ENCODE results near the gene POU6F2. TPM values are rescaled to one million over a fixed set of nuclear protein-coding genes. Genes with fewer than 3 reads are reported as not detected.

POU6F2 gene, protein sequence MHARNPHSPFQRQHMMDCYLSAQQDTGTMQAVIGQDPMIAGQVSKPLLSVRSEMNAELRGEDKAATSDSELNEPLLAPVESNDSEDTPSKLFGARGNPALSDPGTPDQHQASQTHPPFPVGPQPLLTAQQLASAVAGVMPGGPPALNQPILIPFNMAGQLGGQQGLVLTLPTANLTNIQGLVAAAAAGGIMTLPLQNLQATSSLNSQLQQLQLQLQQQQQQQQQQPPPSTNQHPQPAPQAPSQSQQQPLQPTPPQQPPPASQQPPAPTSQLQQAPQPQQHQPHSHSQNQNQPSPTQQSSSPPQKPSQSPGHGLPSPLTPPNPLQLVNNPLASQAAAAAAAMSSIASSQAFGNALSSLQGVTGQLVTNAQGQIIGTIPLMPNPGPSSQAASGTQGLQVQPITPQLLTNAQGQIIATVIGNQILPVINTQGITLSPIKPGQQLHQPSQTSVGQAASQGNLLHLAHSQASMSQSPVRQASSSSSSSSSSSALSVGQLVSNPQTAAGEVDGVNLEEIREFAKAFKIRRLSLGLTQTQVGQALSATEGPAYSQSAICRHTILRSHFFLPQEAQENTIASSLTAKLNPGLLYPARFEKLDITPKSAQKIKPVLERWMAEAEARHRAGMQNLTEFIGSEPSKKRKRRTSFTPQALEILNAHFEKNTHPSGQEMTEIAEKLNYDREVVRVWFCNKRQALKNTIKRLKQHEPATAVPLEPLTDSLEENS
- 0.54 and 0.64 TPM in 2 replicates for total RNA-seq (2022)
- Bru-seq, nascent RNA: percentile 25 among the genes with signal in this experiment
- percentile 16 among the genes with signal in this experiment for BruChase-seq, experiment 1, labeled RNA remaining after a 6-hour chase
- BruChase-seq, experiment 2, labeled RNA remaining after a 2-hour chase: percentile 17 among the genes with signal in this experiment
- long read RNA-seq: 0 reads

DNA sequence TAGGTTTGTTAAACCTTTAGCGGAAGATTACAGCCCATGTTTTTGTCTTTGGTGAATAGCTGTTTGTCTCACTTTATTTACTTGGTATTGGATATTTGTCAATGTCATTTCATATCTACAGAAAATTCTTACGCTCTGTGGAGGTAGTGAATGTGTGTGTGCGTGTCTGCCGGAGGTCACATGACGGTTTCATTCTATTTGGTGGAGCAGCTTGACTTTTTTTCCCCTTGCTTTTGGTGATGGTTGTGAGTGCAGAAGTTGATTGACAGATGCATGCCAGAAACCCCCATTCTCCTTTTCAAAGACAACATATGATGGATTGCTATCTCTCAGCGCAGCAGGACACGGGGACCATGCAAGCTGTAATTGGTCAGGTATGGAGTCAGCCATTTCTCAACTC, at the start of gene POU6F2:
TSS of gene POU6F2 (plus strand) at position 225 of the 400 bp plus-strand sequence. CDS start at position 270, 45 bp downstream.
- no peaks in the 10 kb centered on the region for H3K36me3 Mint-ChIP-seq (ENCODE audit: insufficient read depth, unreplicated experiment)
- CTCF ChIA-PET: no interaction called here
- H3K4me3 Mint-ChIP-seq (ENCODE audit: low read depth, unreplicated experiment): peak within 1 kb of the TSS; percentile 55
- H3K27me3 Mint-ChIP-seq (ENCODE audit: unreplicated experiment): no peaks in the 10 kb centered on the region
- peaks cover 16% of the 10 kb centered on the region for H3K4me1 Mint-ChIP-seq (ENCODE audit: low read depth, unreplicated experiment)
- BruUV-seq (replicated peaks): no TSS peak
- peaks cover 5% of the 10 kb centered on the region for H3K9me3 Mint-ChIP-seq (ENCODE audit: low read depth, unreplicated experiment)
- TF ChIP-seq, protein P1, sequence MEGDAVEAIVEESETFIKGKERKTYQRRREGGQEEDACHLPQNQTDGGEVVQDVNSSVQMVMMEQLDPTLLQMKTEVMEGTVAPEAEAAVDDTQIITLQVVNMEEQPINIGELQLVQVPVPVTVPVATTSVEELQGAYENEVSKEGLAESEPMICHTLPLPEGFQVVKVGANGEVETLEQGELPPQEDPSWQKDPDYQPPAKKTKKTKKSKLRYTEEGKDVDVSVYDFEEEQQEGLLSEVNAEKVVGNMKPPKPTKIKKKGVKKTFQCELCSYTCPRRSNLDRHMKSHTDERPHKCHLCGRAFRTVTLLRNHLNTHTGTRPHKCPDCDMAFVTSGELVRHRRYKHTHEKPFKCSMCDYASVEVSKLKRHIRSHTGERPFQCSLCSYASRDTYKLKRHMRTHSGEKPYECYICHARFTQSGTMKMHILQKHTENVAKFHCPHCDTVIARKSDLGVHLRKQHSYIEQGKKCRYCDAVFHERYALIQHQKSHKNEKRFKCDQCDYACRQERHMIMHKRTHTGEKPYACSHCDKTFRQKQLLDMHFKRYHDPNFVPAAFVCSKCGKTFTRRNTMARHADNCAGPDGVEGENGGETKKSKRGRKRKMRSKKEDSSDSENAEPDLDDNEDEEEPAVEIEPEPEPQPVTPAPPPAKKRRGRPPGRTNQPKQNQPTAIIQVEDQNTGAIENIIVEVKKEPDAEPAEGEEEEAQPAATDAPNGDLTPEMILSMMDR (IDR thresholded peaks at IDR 0.05; ENCODE audit: unreplicated experiment): no peak
- no peak for DNase-seq
- H3K27ac Mint-ChIP-seq (ENCODE audit: unreplicated experiment): no peak within 1 kb of the TSS
- intact Hi-C loops (cut with micrococcal nuclease; ENCODE audit: unreplicated experiment): no loop called here

DNA sequence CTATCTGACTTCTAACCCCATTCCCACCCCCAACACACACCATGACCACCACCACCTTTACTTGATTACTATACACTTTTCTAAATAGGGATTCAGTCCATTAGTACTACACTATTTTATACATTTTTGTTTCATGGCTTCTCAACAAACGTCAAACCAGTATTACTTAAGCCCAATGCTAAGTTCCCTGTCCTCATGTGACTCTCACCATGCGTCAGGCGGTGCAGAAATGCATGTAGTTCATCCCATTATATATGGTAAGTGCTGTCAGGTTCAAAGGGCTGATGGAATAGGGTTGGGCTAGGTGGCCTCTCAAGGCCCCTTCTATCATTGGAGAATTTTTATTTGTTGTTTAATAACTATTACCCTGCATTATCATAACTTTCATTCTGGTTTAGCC, 49.2 kb upstream of the POU6F2 start:
- no peak for DNase-seq
- Mint-ChIP-seq H3K36me3 (ENCODE audit: insufficient read depth, unreplicated experiment) (peaks cover 11% of the 10 kb centered on the region), H3K27ac (ENCODE audit: unreplicated experiment) (peak overlapping the region; percentile 84), H3K4me3 (ENCODE audit: low read depth, unreplicated experiment) (no peak overlapping the region), H3K27me3 (ENCODE audit: unreplicated experiment) (no peaks in the 10 kb centered on the region), H3K4me1 (ENCODE audit: low read depth, unreplicated experiment) (peaks cover 49% of the 10 kb centered on the region), H3K9me3 (ENCODE audit: low read depth, unreplicated experiment) (no peaks in the 10 kb centered on the region)
- intact Hi-C loops (cut with micrococcal nuclease; ENCODE audit: unreplicated experiment): no loop called here
- TF ChIP-seq, protein P1 (IDR thresholded peaks at IDR 0.05; ENCODE audit: unreplicated experiment): no peak
- BruUV-seq (replicated peaks): no TSS peak
- CTCF ChIA-PET: no interaction called here

DNA sequence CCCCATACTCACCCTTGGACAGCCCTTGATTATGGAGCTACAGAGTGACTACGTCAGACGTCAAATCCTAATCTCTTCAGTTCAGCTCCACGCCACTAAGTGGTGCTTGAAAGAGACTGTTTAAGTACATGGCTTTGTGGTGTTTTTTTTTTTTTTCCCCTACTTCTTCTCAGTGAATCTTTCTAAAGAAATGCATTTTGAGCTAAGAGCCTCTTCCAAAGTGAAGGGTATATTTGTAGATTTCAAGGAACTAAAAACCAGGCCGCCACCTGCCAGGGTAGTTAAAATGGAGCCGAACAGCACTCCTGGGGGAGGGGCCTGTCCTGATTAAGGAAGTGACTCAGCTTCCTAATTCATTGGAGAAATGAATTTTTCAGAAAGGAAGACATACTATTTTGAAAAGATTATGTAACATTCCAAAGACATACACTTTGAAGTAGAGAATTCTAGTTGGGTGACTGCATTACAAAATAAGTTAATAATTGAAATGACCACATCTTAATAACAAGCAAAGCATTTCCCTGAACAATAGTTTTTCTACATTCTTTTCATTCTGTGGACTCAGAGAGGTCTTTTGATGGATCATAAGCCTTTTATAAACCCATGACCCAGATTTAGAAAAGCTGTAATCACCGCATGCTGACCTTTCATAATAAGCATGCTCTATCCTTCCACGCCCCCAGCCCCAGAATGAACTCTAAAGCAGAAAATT, 48.1 kb upstream of the POU6F2 start:
- CTCF ChIA-PET: interaction anchor here (0.6 to 1.8 kb wide), 9 partner anchors 15 to 604 kb away, joined by 3 to 11 read pairs (median 4); partner anchors contain the start of gene VPS41
- no TSS peak for BruUV-seq (replicated peaks)

More for the DNA sequence above, 48.1 kb upstream of the POU6F2 start:
- TF ChIP-seq, protein P1 (IDR thresholded peaks at IDR 0.05; ENCODE audit: unreplicated experiment): peak; percentile 23
- peak overlapping the region; percentile 8 for H3K4me3 Mint-ChIP-seq (ENCODE audit: low read depth, unreplicated experiment)
- peak; percentile 84 for DNase-seq
- peaks cover 11% of the 10 kb centered on the region for H3K36me3 Mint-ChIP-seq (ENCODE audit: insufficient read depth, unreplicated experiment)
- peak overlapping the region; percentile 84 for H3K27ac Mint-ChIP-seq (ENCODE audit: unreplicated experiment)
- intact Hi-C loops (cut with micrococcal nuclease; ENCODE audit: unreplicated experiment): loop anchor here (1.0 to 5.0 kb wide), 4 partner anchors 66 to 423 kb away; no protein-coding TSS in a partner anchor
- H3K9me3 Mint-ChIP-seq (ENCODE audit: low read depth, unreplicated experiment): no peaks in the 10 kb centered on the region
- peaks cover 59% of the 10 kb centered on the region for H3K4me1 Mint-ChIP-seq (ENCODE audit: low read depth, unreplicated experiment)
- no peaks in the 10 kb centered on the region for H3K27me3 Mint-ChIP-seq (ENCODE audit: unreplicated experiment)
